Kidney epithelial cell (primary cell): ENCODE measurements around the gene ELL. TPM values are rescaled to one million over a fixed set of nuclear protein-coding genes. Genes with fewer than 3 reads are reported as not detected.

ENCODE experiments used
- DNase-seq: peaks from one replicate; pipeline ENCODE4 v3.0.0-alpha.2; 2010; ENCODE audit warnings: low read depth
- H3K27me3 ChIP-seq: 2 replicates; pipeline ENCODE4 v1.6.0; 2011; ENCODE audit warnings: low read length; ENCODE audit not compliant: control insufficient read depth, insufficient read depth
- H3K36me3 ChIP-seq: 2 replicates; pipeline ENCODE4 v1.5.1; 2011; ENCODE audit warnings: low read length; ENCODE audit not compliant: control insufficient read depth, insufficient read depth
- H3K4me3 ChIP-seq: 2 replicates; pipeline ENCODE4 v1.5.1; 2011; ENCODE audit warnings: low read depth, mild to moderate bottlenecking, control low read depth, low read length
- CTCF ChIP-seq: IDR thresholded peaks from 2 replicates; pipeline ENCODE4 v1.5.1; 2011; ENCODE audit warnings: mild to moderate bottlenecking, moderate library complexity, low read length, control low read depth, inconsistent platforms; ENCODE audit not compliant: insufficient read depth, poor library complexity, severe bottlenecking
- total RNA-seq: library from RNA; depleted of rRNA; stranded (reverse); fragments of >200 nt; gene quantifications from 2 replicates; pipeline ENCODE4 v1.2.3, GENCODE V29; 2015

Gene ELL
- total RNA-seq, 1 donor from 2014 or later, result 13.1 TPM

GRCh38 chr19:18423258-18424020, 98.4 kb downstream of the ELL start:
- no peak for DNase-seq
- no peak overlapping the region for H3K4me3 ChIP-seq
- no peaks in the 10 kb centered on the region for H3K27me3 ChIP-seq
- peaks cover 2% of the 10 kb centered on the region for H3K36me3 ChIP-seq
- no peak for TF ChIP-seq CTCF

- H3K36me3 ChIP-seq, result no peaks in the 10 kb centered on the region
Observed at GRCh38 chr19:18422530-18423191, 99.2 kb downstream of the ELL start.

GRCh38 chr19:18421371-18421959, 100.4 kb downstream of the ELL start:
- DNase-seq, result no peak
- H3K36me3 ChIP-seq, result no peaks in the 10 kb centered on the region
- H3K27me3 ChIP-seq, result no peaks in the 10 kb centered on the region
- no peak overlapping the region for H3K4me3 ChIP-seq
- TF ChIP-seq CTCF, result no peak

More at GRCh38 chr19:18422530-18423191, 99.2 kb downstream of the ELL start:
- DNase-seq, result no peak
- TF ChIP-seq CTCF, result no peak
- Histone ChIP-seq H3K27me3 (no peaks in the 10 kb centered on the region), H3K4me3 (no peak overlapping the region)

GRCh38 chr19:18420930-18421329, 100.9 kb downstream of the ELL start:
- TF ChIP-seq CTCF, result no peak
- H3K4me3 ChIP-seq, result peak overlapping the region; percentile 59
- H3K27me3 ChIP-seq, result no peaks in the 10 kb centered on the region
- DNase-seq, result no peak
- H3K36me3 ChIP-seq, result no peaks in the 10 kb centered on the region

- no peak for TF ChIP-seq CTCF
- Histone ChIP-seq H3K27me3 (no peaks in the 10 kb centered on the region), H3K36me3 (no peaks in the 10 kb centered on the region), H3K4me3 (peak overlapping the region; percentile 59)
- no peak for DNase-seq
Observed at GRCh38 chr19:18419699-18420460, 102.0 kb downstream of the ELL start.
